ENCODE results near the gene UBL4A.

Gene UBL4A

DNA sequence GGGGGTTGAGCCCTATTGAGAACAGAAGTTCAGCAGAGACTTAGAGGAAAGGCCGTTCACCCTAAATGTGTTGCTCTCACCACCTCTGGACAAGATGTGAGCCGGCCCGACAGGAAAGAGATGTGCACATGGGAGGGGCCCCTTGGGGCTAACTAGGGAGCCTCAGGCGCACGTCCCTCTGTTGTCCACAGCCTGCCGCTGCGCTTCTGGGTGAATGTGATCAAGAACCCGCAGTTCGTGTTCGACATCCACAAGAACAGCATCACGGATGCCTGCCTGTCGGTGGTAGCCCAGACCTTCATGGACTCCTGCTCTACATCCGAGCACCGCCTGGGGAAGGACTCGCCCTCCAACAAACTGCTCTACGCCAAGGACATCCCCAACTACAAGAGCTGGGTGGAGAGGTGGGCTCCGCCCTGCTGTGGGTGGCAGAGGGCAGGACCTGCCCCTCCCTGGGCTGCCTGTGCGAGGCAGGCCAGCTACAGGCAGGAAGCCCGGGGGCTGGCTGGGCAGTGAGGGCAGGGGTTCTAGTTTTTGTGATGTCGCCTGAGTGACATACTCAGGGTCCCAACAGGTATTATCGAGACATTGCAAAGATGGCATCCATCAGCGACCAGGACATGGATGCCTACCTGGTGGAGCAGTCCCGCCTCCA is 15.4 kb downstream of the UBL4A start:
- Histone ChIP-seq H3K36me3 (ENCODE audit: control insufficient read depth, insufficient read depth, low read length) (no peaks in the 10 kb centered on the region; the same call in 1 of the 2 replicates), H3K4me3 (replicated peaks; ENCODE audit: low read depth, low read length) (no peak overlapping the region), H3K27me3 (replicated peaks; ENCODE audit: control insufficient read depth, insufficient read depth, low read length) (no peaks in the 10 kb centered on the region)
- TF ChIP-seq, protein P1, sequence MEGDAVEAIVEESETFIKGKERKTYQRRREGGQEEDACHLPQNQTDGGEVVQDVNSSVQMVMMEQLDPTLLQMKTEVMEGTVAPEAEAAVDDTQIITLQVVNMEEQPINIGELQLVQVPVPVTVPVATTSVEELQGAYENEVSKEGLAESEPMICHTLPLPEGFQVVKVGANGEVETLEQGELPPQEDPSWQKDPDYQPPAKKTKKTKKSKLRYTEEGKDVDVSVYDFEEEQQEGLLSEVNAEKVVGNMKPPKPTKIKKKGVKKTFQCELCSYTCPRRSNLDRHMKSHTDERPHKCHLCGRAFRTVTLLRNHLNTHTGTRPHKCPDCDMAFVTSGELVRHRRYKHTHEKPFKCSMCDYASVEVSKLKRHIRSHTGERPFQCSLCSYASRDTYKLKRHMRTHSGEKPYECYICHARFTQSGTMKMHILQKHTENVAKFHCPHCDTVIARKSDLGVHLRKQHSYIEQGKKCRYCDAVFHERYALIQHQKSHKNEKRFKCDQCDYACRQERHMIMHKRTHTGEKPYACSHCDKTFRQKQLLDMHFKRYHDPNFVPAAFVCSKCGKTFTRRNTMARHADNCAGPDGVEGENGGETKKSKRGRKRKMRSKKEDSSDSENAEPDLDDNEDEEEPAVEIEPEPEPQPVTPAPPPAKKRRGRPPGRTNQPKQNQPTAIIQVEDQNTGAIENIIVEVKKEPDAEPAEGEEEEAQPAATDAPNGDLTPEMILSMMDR (IDR thresholded peaks at IDR 0.05; ENCODE audit: insufficient read depth, low read length, poor library complexity, severe bottlenecking): no peak
- DNase-seq (ENCODE audit: extremely low read depth, insufficient read length): no peak

DNA sequence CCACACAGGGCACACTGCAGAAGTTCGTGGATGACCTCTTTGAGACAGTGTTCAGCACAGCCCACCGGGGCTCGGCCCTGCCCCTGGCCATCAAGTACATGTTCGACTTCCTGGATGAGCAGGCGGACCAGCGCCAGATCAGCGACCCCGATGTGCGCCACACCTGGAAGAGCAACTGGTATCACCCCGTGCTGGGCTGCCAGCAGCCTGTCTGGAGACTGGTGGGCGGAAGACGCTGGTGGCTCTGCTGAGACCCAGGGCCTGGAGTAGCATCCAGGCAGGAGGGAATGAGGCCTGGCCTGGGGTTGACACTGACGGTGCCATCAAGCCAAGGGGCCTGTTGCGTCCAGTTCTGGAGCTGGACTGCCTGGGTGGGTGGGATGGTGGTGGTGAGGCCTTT is 16.0 kb downstream of the UBL4A start:
- TF ChIP-seq, protein P1 (IDR thresholded peaks at IDR 0.05; ENCODE audit: insufficient read depth, low read length, poor library complexity, severe bottlenecking): no peak
- Histone ChIP-seq H3K36me3 (ENCODE audit: control insufficient read depth, insufficient read depth, low read length) (no peaks in the 10 kb centered on the region; the same call in 1 of the 2 replicates), H3K27me3 (replicated peaks; ENCODE audit: control insufficient read depth, insufficient read depth, low read length) (no peaks in the 10 kb centered on the region), H3K4me3 (replicated peaks; ENCODE audit: low read depth, low read length) (no peak overlapping the region)
- no peak for DNase-seq (ENCODE audit: extremely low read depth, insufficient read length)

DNA sequence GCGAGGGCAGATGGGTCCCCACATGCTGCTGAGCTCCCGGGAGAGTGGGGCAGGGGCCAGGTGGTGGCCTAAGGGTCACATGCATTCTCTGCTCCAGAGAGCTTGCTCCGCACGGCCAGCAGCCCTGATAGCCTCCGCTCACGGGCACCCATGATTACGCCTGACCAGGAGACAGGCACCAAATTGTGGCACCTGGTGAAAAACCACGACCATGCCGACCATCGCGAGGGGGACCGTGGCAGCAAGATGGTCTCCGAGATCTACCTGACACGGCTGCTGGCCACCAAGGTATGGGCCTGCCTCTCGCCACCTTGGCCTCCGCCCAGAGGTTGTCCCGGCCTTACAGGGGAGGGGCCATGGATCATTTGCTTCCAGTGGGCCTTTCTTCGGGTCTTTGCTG is 16.5 kb downstream of the UBL4A start:
- DNase-seq (ENCODE audit: extremely low read depth, insufficient read length): no peak
- Histone ChIP-seq H3K36me3 (ENCODE audit: control insufficient read depth, insufficient read depth, low read length) (no peaks in the 10 kb centered on the region; the same call in 1 of the 2 replicates), H3K27me3 (replicated peaks; ENCODE audit: control insufficient read depth, insufficient read depth, low read length) (no peaks in the 10 kb centered on the region), H3K4me3 (replicated peaks; ENCODE audit: low read depth, low read length) (no peak overlapping the region)
- TF ChIP-seq, protein P1 (IDR thresholded peaks at IDR 0.05; ENCODE audit: insufficient read depth, low read length, poor library complexity, severe bottlenecking): no peak

DNA sequence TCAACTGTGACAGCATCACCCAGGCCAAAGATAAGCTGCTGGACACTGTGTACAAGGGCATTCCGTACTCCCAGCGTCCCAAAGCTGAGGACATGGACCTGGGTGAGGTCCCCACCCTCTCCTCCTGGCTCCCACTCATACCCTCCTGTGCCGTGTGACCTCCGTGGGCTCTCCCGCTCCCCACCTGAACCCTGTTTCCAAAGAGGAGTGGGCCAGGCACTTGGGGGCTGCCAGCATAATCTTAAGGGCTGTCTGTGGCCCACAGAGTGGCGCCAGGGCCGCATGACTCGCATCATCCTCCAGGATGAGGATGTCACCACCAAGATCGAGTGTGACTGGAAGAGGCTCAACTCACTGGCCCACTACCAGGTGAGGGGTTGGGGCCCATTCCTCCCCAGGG is 17.3 kb downstream of the UBL4A start:
- no peaks in the 10 kb centered on the region; the same call in 1 of the 2 replicates for H3K36me3 ChIP-seq (ENCODE audit: control insufficient read depth, insufficient read depth, low read length)

DNA sequence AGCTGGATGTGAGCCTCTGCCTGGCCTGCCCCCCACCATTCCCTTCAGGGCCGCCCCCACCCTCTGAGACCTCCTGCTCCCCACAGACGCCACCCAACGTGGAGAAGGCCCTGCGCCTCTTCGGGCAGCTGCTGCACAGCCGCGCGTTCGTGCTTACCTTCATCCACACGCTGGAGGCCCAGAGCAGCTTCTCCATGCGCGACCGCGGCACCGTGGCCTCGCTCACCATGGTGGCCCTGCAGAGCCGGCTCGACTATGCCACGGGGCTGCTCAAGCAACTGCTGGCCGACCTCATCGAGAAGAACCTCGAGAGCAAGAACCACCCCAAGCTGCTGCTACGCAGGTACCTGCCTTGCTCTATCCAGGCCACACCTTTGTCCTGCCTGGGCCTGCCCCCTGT is 18.2 kb downstream of the UBL4A start:
- DNase-seq (ENCODE audit: extremely low read depth, insufficient read length): no peak
- H3K27me3 ChIP-seq (replicated peaks; ENCODE audit: control insufficient read depth, insufficient read depth, low read length): no peaks in the 10 kb centered on the region
- no peak overlapping the region for H3K4me3 ChIP-seq (replicated peaks; ENCODE audit: low read depth, low read length)
- TF ChIP-seq, protein P1 (IDR thresholded peaks at IDR 0.05; ENCODE audit: insufficient read depth, low read length, poor library complexity, severe bottlenecking): no peak
- no peaks in the 10 kb centered on the region; the same call in 1 of the 2 replicates for H3K36me3 ChIP-seq (ENCODE audit: control insufficient read depth, insufficient read depth, low read length)

More for the DNA sequence above, 17.3 kb downstream of the UBL4A start:
- Histone ChIP-seq H3K27me3 (replicated peaks; ENCODE audit: control insufficient read depth, insufficient read depth, low read length) (no peaks in the 10 kb centered on the region), H3K4me3 (replicated peaks; ENCODE audit: low read depth, low read length) (no peak overlapping the region)
- DNase-seq (ENCODE audit: extremely low read depth, insufficient read length): no peak
- TF ChIP-seq, protein P1 (IDR thresholded peaks at IDR 0.05; ENCODE audit: insufficient read depth, low read length, poor library complexity, severe bottlenecking): no peak
